SK-N-SH treated with all-trans-retinoic acid at 6 μM for 48 hours (cell line): ENCODE measurements around the gene ABHD8.
"Not testable (repeated sequence)": the region's sequence is repeated elsewhere in the genome, so short reads cannot be mapped to it uniquely, and the experiment has no call there.

Experiments used
- ATAC-seq: fragments of 200-7000 bp; cut with Tn5 transposase; 3 replicates; pipeline ENCODE4 v1.9.1; 2020; ENCODE audit warnings: mild to moderate bottlenecking, moderate library complexity
- ARNTL ChIP-seq: fragments of 450-650 bp; formaldehyde crosslinking; IDR thresholded peaks from 2 replicates; pipeline ENCODE4 v1.5.0; 2020; ENCODE audit warnings: low read depth, mild to moderate bottlenecking, moderate library complexity, borderline replicate concordance
- BACH2 ChIP-seq: fragments of 250-450 bp; sonication (Bioruptor Pico); IDR thresholded peaks from 2 replicates; pipeline ENCODE4 v1.9.0; 2021; ENCODE audit warnings: mild to moderate bottlenecking, borderline replicate concordance
- CREB5 ChIP-seq: fragments of 250-450 bp; sonication (Bioruptor Pico); IDR thresholded peaks from 2 replicates; pipeline ENCODE4 v1.5.1; 2020; ENCODE audit warnings: low read depth, mild to moderate bottlenecking, moderate library complexity
- CSDC2 ChIP-seq: fragments of 250-450 bp; sonication (Bioruptor Pico); IDR thresholded peaks from 2 replicates; pipeline ENCODE4 v1.5.0; 2020; ENCODE audit warnings: mild to moderate bottlenecking, moderate library complexity
- ESRRG ChIP-seq: fragments of 250-450 bp; sonication (Bioruptor Pico); IDR thresholded peaks from 2 replicates; pipeline ENCODE4 v1.6.1; 2021; ENCODE audit warnings: mild to moderate bottlenecking
- GLIS3 ChIP-seq: fragments of 250-450 bp; sonication (Bioruptor Pico); IDR thresholded peaks from 2 replicates; pipeline ENCODE4 v1.5.0; 2020; ENCODE audit warnings: mild to moderate bottlenecking, moderate library complexity
- OSR1 ChIP-seq: fragments of 250-450 bp; sonication (Bioruptor Pico); IDR thresholded peaks from 2 replicates; pipeline ENCODE4 v1.8.0; 2022; ENCODE audit warnings: moderate library complexity, mild to moderate bottlenecking, inconsistent platforms
- PATZ1 ChIP-seq: fragments of 250-450 bp; sonication (Bioruptor Pico); IDR thresholded peaks from 2 replicates; pipeline ENCODE4 v1.8.0; 2020; ENCODE audit warnings: mild to moderate bottlenecking, moderate library complexity, borderline replicate concordance
- POU6F1 ChIP-seq: fragments of 250-450 bp; sonication (Bioruptor Pico); IDR thresholded peaks from 2 replicates; pipeline ENCODE4 v1.8.0; 2021; ENCODE audit warnings: low read depth, mild to moderate bottlenecking, moderate library complexity, borderline replicate concordance
- PPARA ChIP-seq: fragments of 250-450 bp; sonication (Bioruptor Pico); IDR thresholded peaks from 2 replicates; pipeline ENCODE4 v1.5.0; 2020; ENCODE audit warnings: mild to moderate bottlenecking, borderline replicate concordance
- SNAI2 ChIP-seq: fragments of 250-450 bp; sonication (Bioruptor Pico); IDR thresholded peaks from 2 replicates; pipeline ENCODE4 v1.5.0; 2020; ENCODE audit warnings: mild to moderate bottlenecking, moderate library complexity
- TOX ChIP-seq: fragments of 250-450 bp; sonication (Bioruptor Pico); IDR thresholded peaks from 2 replicates; pipeline ENCODE4 v1.8.0; 2021; ENCODE audit warnings: mild to moderate bottlenecking, moderate library complexity, borderline replicate concordance
- TSHZ2 ChIP-seq: fragments of 250-450 bp; sonication (Bioruptor Pico); IDR thresholded peaks from 2 replicates; pipeline ENCODE4 v1.5.0; 2020; ENCODE audit warnings: mild to moderate bottlenecking, moderate library complexity
- ZFP3 ChIP-seq: fragments of 250-450 bp; sonication (Bioruptor Pico); IDR thresholded peaks from 2 replicates; pipeline ENCODE4 v1.5.0; 2020; ENCODE audit warnings: mild to moderate bottlenecking, moderate library complexity
- ZNF565 ChIP-seq: fragments of 450-650 bp; formaldehyde crosslinking; conservative IDR thresholded peaks from 2 replicates; pipeline ENCODE4 v1.5.0; 2020; ENCODE audit warnings: low read depth, mild to moderate bottlenecking, moderate library complexity
- ZNF8 ChIP-seq: fragments of 450-650 bp; formaldehyde crosslinking; IDR thresholded peaks from 2 replicates; pipeline ENCODE4 v1.5.0; 2020; ENCODE audit warnings: mild to moderate bottlenecking, moderate library complexity

Gene ABHD8

GRCh38 chr19:17296273-17296672 is 7.0 kb downstream of the ABHD8 start:
- no peak for ATAC-seq
- no peak for TF ChIP-seq ZNF565
- no peak for TF ChIP-seq SNAI2 (CRISPR knock-in tag)
- no peak for TF ChIP-seq ZNF8 (CRISPR knock-in tag)
- TF ChIP-seq, all 23 proteins: peak for 0

GRCh38 chr19:17295551-17295950 is 7.7 kb downstream of the ABHD8 start:
- not testable (repeated sequence) for ATAC-seq

- TF ChIP-seq PATZ1 (CRISPR knock-in tag): no peak
- TF ChIP-seq BACH2 (CRISPR knock-in tag): no peak
- TF ChIP-seq ARNTL (CRISPR knock-in tag): no peak
- TF ChIP-seq ZFP3 (CRISPR knock-in tag): no peak
- TF ChIP-seq CREB5 (CRISPR knock-in tag): no peak
- TF ChIP-seq CSDC2 (CRISPR knock-in tag): no peak
- TF ChIP-seq ESRRG: no peak
- TF ChIP-seq OSR1: no peak
- no peak for TF ChIP-seq TSHZ2 (CRISPR knock-in tag)
- no peak for TF ChIP-seq ZNF565
- no peak for ATAC-seq
These were observed 9.0 kb downstream of the ABHD8 start for GRCh38 chr19:17294051-17294891.

GRCh38 chr19:17293605-17294004 is 9.6 kb downstream of the ABHD8 start:
- no peak for ATAC-seq
- TF ChIP-seq SNAI2 (CRISPR knock-in tag) (no peak), ARNTL (CRISPR knock-in tag) (no peak), BACH2 (CRISPR knock-in tag) (no peak), TOX (no peak), TSHZ2 (CRISPR knock-in tag) (no peak), POU6F1 (CRISPR knock-in tag) (no peak), GLIS3 (CRISPR knock-in tag) (no peak), PPARA (CRISPR knock-in tag) (no peak), ZNF565 (no peak), ZFP3 (CRISPR knock-in tag) (no peak)
